ENCODE data around the gene TLR10.

TLR10 gene

GRCh38 chr4:38762560-38762959, 20.2 kb downstream of the TLR10 start:
- Histone ChIP-seq H3K4me1 (ENCODE audit: control insufficient read depth, insufficient read depth, low read depth, low read length) (peaks cover 5% of the 10 kb centered on the region), H4K91ac (ENCODE audit: low read length) (peak overlapping the region; percentile 39), H3K4ac (ENCODE audit: low read depth in 1 of 2, low read length in 2 of 2) (no peak overlapping the region), H2BK15ac (ENCODE audit: low read depth, poor library complexity, severe bottlenecking) (peak overlapping the region; percentile 23), H3K27me3 (ENCODE audit: control insufficient read depth in 1 of 2, insufficient read depth in 1 of 2, low read length in 2 of 2) (no peaks in the 10 kb centered on the region), H2AK5ac (ENCODE audit: low read length, severe bottlenecking) (no peak overlapping the region), H4K8ac (ENCODE audit: low read length) (no peak overlapping the region), H3K18ac (ENCODE audit: low read depth in 1 of 2, low read length in 2 of 2) (no peak overlapping the region), H3K14ac (ENCODE audit: low read length in 2 of 2) (no peak overlapping the region), H3K4me3 (ENCODE audit: insufficient read depth in 1 of 2, low read depth in 1 of 2, low read length in 2 of 2) (no peak overlapping the region), H3K23ac (ENCODE audit: low read length in 2 of 2) (no peak overlapping the region), H3K36me3 (ENCODE audit: control insufficient read depth in 1 of 2, insufficient read depth in 2 of 2, low read depth in 1 of 2, low read length in 2 of 2) (no peaks in the 10 kb centered on the region), H3K9me3 (ENCODE audit: control insufficient read depth, low read length) (no peaks in the 10 kb centered on the region), H2BK5ac (ENCODE audit: low read depth, low read length, poor library complexity, severe bottlenecking) (no peak overlapping the region), H2AFZ (ENCODE audit: low read depth, low read length) (no peak overlapping the region), H3K9ac (ENCODE audit: low read length) (no peak overlapping the region), H2BK12ac (ENCODE audit: low read length in 2 of 2) (no peak overlapping the region), H3K4me2 (ENCODE audit: low read length, poor library complexity, severe bottlenecking) (no peak overlapping the region), H3K79me1 (replicated peaks; ENCODE audit: low read length, poor library complexity, severe bottlenecking) (no peaks in the 10 kb centered on the region), H2BK120ac (ENCODE audit: low read depth, low read length) (no peak overlapping the region), H3K27ac (ENCODE audit: low read length, poor library complexity, severe bottlenecking) (no peak overlapping the region)
- WGBS = 92% methylated on average over 14 of the region's 14 CpGs
- DNase-seq = no peak

GRCh38 chr4:38759790-38760122, 23.0 kb downstream of the TLR10 start:
- 96% methylated on average over 1 of the region's 1 CpG for WGBS
- Histone ChIP-seq H3K18ac (ENCODE audit: low read depth in 1 of 2, low read length in 2 of 2) (no peak overlapping the region), H4K91ac (ENCODE audit: low read length) (no peak overlapping the region), H3K79me1 (replicated peaks; ENCODE audit: low read length, poor library complexity, severe bottlenecking) (no peaks in the 10 kb centered on the region), H3K36me3 (ENCODE audit: control insufficient read depth in 1 of 2, insufficient read depth in 2 of 2, low read depth in 1 of 2, low read length in 2 of 2) (no peaks in the 10 kb centered on the region), H2AFZ (ENCODE audit: low read depth, low read length) (no peak overlapping the region), H3K4me1 (ENCODE audit: control insufficient read depth, insufficient read depth, low read depth, low read length) (no peaks in the 10 kb centered on the region), H3K9me3 (ENCODE audit: control insufficient read depth, low read length) (no peaks in the 10 kb centered on the region), H3K4ac (ENCODE audit: low read depth in 1 of 2, low read length in 2 of 2) (no peak overlapping the region), H2BK120ac (ENCODE audit: low read depth, low read length) (no peak overlapping the region), H3K4me3 (ENCODE audit: insufficient read depth in 1 of 2, low read depth in 1 of 2, low read length in 2 of 2) (no peak overlapping the region), H2BK5ac (ENCODE audit: low read depth, low read length, poor library complexity, severe bottlenecking) (no peak overlapping the region), H3K4me2 (ENCODE audit: low read length, poor library complexity, severe bottlenecking) (no peak overlapping the region), H2BK15ac (ENCODE audit: low read depth, poor library complexity, severe bottlenecking) (no peak overlapping the region), H3K14ac (ENCODE audit: low read length in 2 of 2) (no peak overlapping the region), H4K8ac (ENCODE audit: low read length) (no peak overlapping the region), H2BK12ac (ENCODE audit: low read length in 2 of 2) (no peak overlapping the region), H2AK5ac (ENCODE audit: low read length, severe bottlenecking) (no peak overlapping the region), H3K27ac (ENCODE audit: low read length, poor library complexity, severe bottlenecking) (no peak overlapping the region), H3K9ac (ENCODE audit: low read length) (peak overlapping the region; percentile 64), H3K27me3 (ENCODE audit: control insufficient read depth in 1 of 2, insufficient read depth in 1 of 2, low read length in 2 of 2) (no peaks in the 10 kb centered on the region), H3K23ac (ENCODE audit: low read length in 2 of 2) (no peak overlapping the region)
- DNase-seq = no peak

GRCh38 chr4:38759113-38759789, 23.5 kb downstream of the TLR10 start:
- Histone ChIP-seq H2BK120ac (ENCODE audit: low read depth, low read length) (no peak overlapping the region), H2BK5ac (ENCODE audit: low read depth, low read length, poor library complexity, severe bottlenecking) (no peak overlapping the region), H3K79me1 (replicated peaks; ENCODE audit: low read length, poor library complexity, severe bottlenecking) (no peaks in the 10 kb centered on the region), H3K23ac (ENCODE audit: low read length in 2 of 2) (no peak overlapping the region), H2BK15ac (ENCODE audit: low read depth, poor library complexity, severe bottlenecking) (no peak overlapping the region), H3K9ac (ENCODE audit: low read length) (peak overlapping the region; percentile 64), H3K4me2 (ENCODE audit: low read length, poor library complexity, severe bottlenecking) (no peak overlapping the region), H3K9me3 (ENCODE audit: control insufficient read depth, low read length) (no peaks in the 10 kb centered on the region), H2AK5ac (ENCODE audit: low read length, severe bottlenecking) (no peak overlapping the region), H4K8ac (ENCODE audit: low read length) (no peak overlapping the region), H4K91ac (ENCODE audit: low read length) (no peak overlapping the region), H3K14ac (ENCODE audit: low read length in 2 of 2) (no peak overlapping the region), H3K18ac (ENCODE audit: low read depth in 1 of 2, low read length in 2 of 2) (no peak overlapping the region), H2AFZ (ENCODE audit: low read depth, low read length) (no peak overlapping the region), H3K36me3 (ENCODE audit: control insufficient read depth in 1 of 2, insufficient read depth in 2 of 2, low read depth in 1 of 2, low read length in 2 of 2) (no peaks in the 10 kb centered on the region), H3K4me1 (ENCODE audit: control insufficient read depth, insufficient read depth, low read depth, low read length) (no peaks in the 10 kb centered on the region), H3K27me3 (ENCODE audit: control insufficient read depth in 1 of 2, insufficient read depth in 1 of 2, low read length in 2 of 2) (no peaks in the 10 kb centered on the region), H2BK12ac (ENCODE audit: low read length in 2 of 2) (no peak overlapping the region), H3K4ac (ENCODE audit: low read depth in 1 of 2, low read length in 2 of 2) (no peak overlapping the region), H3K27ac (ENCODE audit: low read length, poor library complexity, severe bottlenecking) (no peak overlapping the region), H3K4me3 (ENCODE audit: insufficient read depth in 1 of 2, low read depth in 1 of 2, low read length in 2 of 2) (peak overlapping the region in 1 of 2 experiments; percentile 53)
- DNase-seq = peak; percentile 74
- 17% methylated on average over 5 of the region's 8 CpGs for WGBS

- Histone ChIP-seq H3K9me3 (ENCODE audit: control insufficient read depth, low read length) (no peaks in the 10 kb centered on the region), H2BK5ac (ENCODE audit: low read depth, low read length, poor library complexity, severe bottlenecking) (no peak overlapping the region), H3K36me3 (ENCODE audit: control insufficient read depth in 1 of 2, insufficient read depth in 2 of 2, low read depth in 1 of 2, low read length in 2 of 2) (no peaks in the 10 kb centered on the region), H4K91ac (ENCODE audit: low read length) (peak overlapping the region; percentile 46), H3K18ac (ENCODE audit: low read depth in 1 of 2, low read length in 2 of 2) (no peak overlapping the region), H3K4me1 (ENCODE audit: control insufficient read depth, insufficient read depth, low read depth, low read length) (peaks cover 5% of the 10 kb centered on the region), H2BK15ac (ENCODE audit: low read depth, poor library complexity, severe bottlenecking) (no peak overlapping the region), H3K14ac (ENCODE audit: low read length in 2 of 2) (no peak overlapping the region), H3K27me3 (ENCODE audit: control insufficient read depth in 1 of 2, insufficient read depth in 1 of 2, low read length in 2 of 2) (no peaks in the 10 kb centered on the region), H2AFZ (ENCODE audit: low read depth, low read length) (no peak overlapping the region), H2BK12ac (ENCODE audit: low read length in 2 of 2) (no peak overlapping the region), H3K27ac (ENCODE audit: low read length, poor library complexity, severe bottlenecking) (no peak overlapping the region), H4K8ac (ENCODE audit: low read length) (peak overlapping the region; percentile 22), H3K9ac (ENCODE audit: low read length) (no peak overlapping the region), H3K23ac (ENCODE audit: low read length in 2 of 2) (no peak overlapping the region), H3K4me2 (ENCODE audit: low read length, poor library complexity, severe bottlenecking) (no peak overlapping the region), H3K4ac (ENCODE audit: low read depth in 1 of 2, low read length in 2 of 2) (no peak overlapping the region), H3K79me1 (replicated peaks; ENCODE audit: low read length, poor library complexity, severe bottlenecking) (no peaks in the 10 kb centered on the region), H2BK120ac (ENCODE audit: low read depth, low read length) (no peak overlapping the region), H3K4me3 (ENCODE audit: insufficient read depth in 1 of 2, low read depth in 1 of 2, low read length in 2 of 2) (no peak overlapping the region), H2AK5ac (ENCODE audit: low read length, severe bottlenecking) (no peak overlapping the region)
- DNase-seq = no peak
- 72% methylated on average over 5 of the region's 6 CpGs for WGBS
Observed at GRCh38 chr4:38757945-38758600, 24.7 kb downstream of the TLR10 start.

Measured in mesenchymal stem cell (in vitro differentiated cells and primary cell).